AG09309 (cell line): ENCODE data around the gene PARD6A.
"Not testable (repeated sequence)": the region's sequence is repeated elsewhere in the genome, so short reads cannot be mapped to it uniquely, and the experiment has no call there.

ENCODE experiments used
- DNase-seq: peaks from one replicate; pipeline ENCODE4 v3.0.0-alpha.2; 2010; ENCODE audit warnings: low read depth
- H3K4me3 ChIP-seq: 2 replicates; pipeline ENCODE4 v1.5.1; 2011; ENCODE audit warnings: mild to moderate bottlenecking, low read depth, low read length, moderate library complexity; ENCODE audit not compliant: control insufficient read depth
- CTCF ChIP-seq: IDR thresholded peaks from 2 replicates; pipeline ENCODE4 v1.5.1; 2011; ENCODE audit warnings: mild to moderate bottlenecking, low read depth, low read length, inconsistent platforms; ENCODE audit not compliant: insufficient read depth, control insufficient read depth; ENCODE audit errors: missing control alignments

Gene PARD6A

GRCh38 chr16:67685388-67686112, 24.8 kb downstream of the PARD6A start:
- DNase-seq, result no peak
- no peak for TF ChIP-seq CTCF
- no peak overlapping the region for H3K4me3 ChIP-seq

- H3K4me3 ChIP-seq, DNase-seq: not testable (repeated sequence)
These were observed 32.9 kb downstream of the PARD6A start for GRCh38 chr16:67693517-67694285.

GRCh38 chr16:67694611-67695010, 33.9 kb downstream of the PARD6A start:
- TF ChIP-seq CTCF, result no peak
- DNase-seq, result no peak
- no peak overlapping the region for H3K4me3 ChIP-seq

GRCh38 chr16:67697422-67698185, 36.8 kb downstream of the PARD6A start:
- no peak overlapping the region for H3K4me3 ChIP-seq
- no peak for DNase-seq
- no peak for TF ChIP-seq CTCF

GRCh38 chr16:67699265-67699664, 38.5 kb downstream of the PARD6A start:
- H3K4me3 ChIP-seq, result no peak overlapping the region
- TF ChIP-seq CTCF, result no peak
- DNase-seq, result no peak

GRCh38 chr16:67701420-67701819, 40.7 kb downstream of the PARD6A start:
- no peak for TF ChIP-seq CTCF
- no peak overlapping the region for H3K4me3 ChIP-seq
- DNase-seq, result no peak
